Esophagus muscularis mucosa (tissue), 3 donors: ENCODE results near the gene GLS2.

Source experiments
- POLR2A ChIP-seq: fragments of 450-650 bp; IDR thresholded peaks from one replicate; pipeline ENCODE4 v1.6.1; 2017; ENCODE audit warnings: antibody characterized with exemption, moderate library complexity, mild to moderate bottlenecking, low read depth
- TF ChIP-seq, protein P1 (sequence below), 3 experiments: fragments of 200-600 bp in 2 of 3; fragments of 450-650 bp in 1 of 3; sonication (generic) in 2 of 3; IDR thresholded peaks; one replicate each; pipeline ENCODE4 v1.5.1; 2017 to 2019; ENCODE audit warnings: antibody characterized with exemption in 3 of 3, mild to moderate bottlenecking in 2 of 3, moderate library complexity in 1 of 3

- TF ChIP-seq, protein P1, sequence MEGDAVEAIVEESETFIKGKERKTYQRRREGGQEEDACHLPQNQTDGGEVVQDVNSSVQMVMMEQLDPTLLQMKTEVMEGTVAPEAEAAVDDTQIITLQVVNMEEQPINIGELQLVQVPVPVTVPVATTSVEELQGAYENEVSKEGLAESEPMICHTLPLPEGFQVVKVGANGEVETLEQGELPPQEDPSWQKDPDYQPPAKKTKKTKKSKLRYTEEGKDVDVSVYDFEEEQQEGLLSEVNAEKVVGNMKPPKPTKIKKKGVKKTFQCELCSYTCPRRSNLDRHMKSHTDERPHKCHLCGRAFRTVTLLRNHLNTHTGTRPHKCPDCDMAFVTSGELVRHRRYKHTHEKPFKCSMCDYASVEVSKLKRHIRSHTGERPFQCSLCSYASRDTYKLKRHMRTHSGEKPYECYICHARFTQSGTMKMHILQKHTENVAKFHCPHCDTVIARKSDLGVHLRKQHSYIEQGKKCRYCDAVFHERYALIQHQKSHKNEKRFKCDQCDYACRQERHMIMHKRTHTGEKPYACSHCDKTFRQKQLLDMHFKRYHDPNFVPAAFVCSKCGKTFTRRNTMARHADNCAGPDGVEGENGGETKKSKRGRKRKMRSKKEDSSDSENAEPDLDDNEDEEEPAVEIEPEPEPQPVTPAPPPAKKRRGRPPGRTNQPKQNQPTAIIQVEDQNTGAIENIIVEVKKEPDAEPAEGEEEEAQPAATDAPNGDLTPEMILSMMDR (IDR thresholded peaks at IDR 0.05): no peak
- TF ChIP-seq POLR2A: no peak
Measured at GRCh38 chr12:56454557-56454956, 33.4 kb downstream of the GLS2 start, which contains the start of gene MIP.
